Body of pancreas (tissue), 4 donors: Measurements from ENCODE around the gene ANO10.

ENCODE experiments used
- CTCF ChIP-seq, 7 experiments: fragments of 450-650 bp in 4 of 7; fragments of 200-600 bp in 3 of 7; sonication (generic) in 3 of 7; IDR thresholded peaks; one replicate each; pipeline ENCODE4 v1.5.1; 2016 to 2019; ENCODE audit warnings: antibody characterized with exemption in 7 of 7
- POLR2A ChIP-seq, 3 donors: fragments of 450-650 bp; IDR thresholded peaks; one replicate each; pipeline ENCODE4 v1.6.1; 2016; ENCODE audit warnings: antibody characterized with exemption in 3 of 3, mild to moderate bottlenecking in 2 of 3

GRCh38 chr3:43425829-43426228 is 196.0 kb downstream of the ANO10 start:
- TF ChIP-seq CTCF (IDR thresholded peaks at IDR 0.05), result no peak
- no peak for TF ChIP-seq POLR2A (IDR thresholded peaks at IDR 0.05)
